ENCODE results near the gene GBP7.
"Not testable (repeated sequence)": the region's sequence is repeated elsewhere in the genome, so short reads cannot be mapped to it uniquely, and the experiment has no call there.

The GBP7 gene

GRCh38 chr1:89170170-89171066, 5.4 kb downstream of the GBP7 start:
- no peak for DNase-seq

- DNase-seq = no peak
Observed at GRCh38 chr1:89169166-89169565, 6.6 kb downstream of the GBP7 start.

- no peak for DNase-seq
Observed at GRCh38 chr1:89167590-89168230, 8.1 kb downstream of the GBP7 start.

- DNase-seq = no peak
Observed at GRCh38 chr1:89166705-89167104, 9.1 kb downstream of the GBP7 start.

DNA sequence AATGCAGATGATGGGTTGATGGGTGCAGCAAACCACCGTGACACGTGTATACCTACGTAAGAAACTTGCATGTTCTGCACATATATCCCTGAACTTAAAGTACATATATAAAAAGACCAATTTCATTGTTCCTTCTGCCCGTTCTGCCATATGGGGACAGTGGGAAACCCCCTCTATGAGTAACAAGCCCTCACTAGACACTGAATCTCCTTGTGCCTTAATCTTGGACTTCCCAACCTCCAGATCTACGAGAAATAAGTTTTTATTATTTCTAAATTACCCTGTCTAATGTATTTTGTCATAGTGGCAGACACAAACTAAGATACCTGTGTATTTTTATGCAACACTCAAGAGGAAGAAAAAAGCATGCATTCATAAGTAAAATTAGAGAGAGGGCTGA, 10.0 kb downstream of the GBP7 start:
- DNase-seq = no peak

DNA sequence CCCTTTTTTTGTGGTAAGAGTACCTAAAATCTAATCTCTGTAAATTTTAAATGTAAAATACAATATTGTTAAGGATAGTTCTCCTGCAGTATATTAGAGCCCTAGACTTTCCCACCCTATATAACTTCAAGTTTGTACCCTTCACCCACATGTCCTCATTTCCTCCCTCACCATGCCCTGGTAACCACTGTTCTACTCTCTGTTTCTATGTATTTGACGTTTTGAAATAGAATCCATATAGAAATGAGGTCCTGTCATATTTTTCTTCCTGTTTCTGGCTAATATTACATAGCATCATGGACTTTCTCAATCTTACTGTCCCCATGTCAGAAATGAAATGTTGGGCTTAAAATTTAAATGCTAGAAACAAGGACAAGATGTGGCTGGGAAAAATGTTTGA, 24.8 kb downstream of the GBP7 start:
- DNase-seq = no peak

GRCh38 chr1:89149976-89150375, 25.8 kb downstream of the GBP7 start:
- DNase-seq = no peak

DNA sequence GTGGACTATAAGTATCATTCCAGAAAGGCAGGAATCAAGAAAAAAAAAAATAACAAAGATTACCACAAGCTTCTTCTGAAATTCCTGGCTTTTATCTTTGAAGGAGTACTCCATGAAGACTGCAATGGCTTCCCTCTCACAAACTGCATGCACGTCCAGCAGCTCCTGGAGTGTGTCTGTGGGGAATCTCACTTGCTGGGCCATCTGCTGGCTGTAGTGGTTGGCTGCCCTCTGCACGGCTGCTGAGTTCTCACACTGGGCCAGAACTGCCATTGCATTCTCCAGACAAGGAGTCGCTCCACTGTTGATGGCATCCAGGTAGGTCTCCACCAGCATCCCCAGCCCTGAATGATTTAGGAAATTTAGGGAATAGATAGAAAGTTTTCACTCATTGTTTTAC, 26.6 kb downstream of the GBP7 start:
- no peak for DNase-seq

DNA sequence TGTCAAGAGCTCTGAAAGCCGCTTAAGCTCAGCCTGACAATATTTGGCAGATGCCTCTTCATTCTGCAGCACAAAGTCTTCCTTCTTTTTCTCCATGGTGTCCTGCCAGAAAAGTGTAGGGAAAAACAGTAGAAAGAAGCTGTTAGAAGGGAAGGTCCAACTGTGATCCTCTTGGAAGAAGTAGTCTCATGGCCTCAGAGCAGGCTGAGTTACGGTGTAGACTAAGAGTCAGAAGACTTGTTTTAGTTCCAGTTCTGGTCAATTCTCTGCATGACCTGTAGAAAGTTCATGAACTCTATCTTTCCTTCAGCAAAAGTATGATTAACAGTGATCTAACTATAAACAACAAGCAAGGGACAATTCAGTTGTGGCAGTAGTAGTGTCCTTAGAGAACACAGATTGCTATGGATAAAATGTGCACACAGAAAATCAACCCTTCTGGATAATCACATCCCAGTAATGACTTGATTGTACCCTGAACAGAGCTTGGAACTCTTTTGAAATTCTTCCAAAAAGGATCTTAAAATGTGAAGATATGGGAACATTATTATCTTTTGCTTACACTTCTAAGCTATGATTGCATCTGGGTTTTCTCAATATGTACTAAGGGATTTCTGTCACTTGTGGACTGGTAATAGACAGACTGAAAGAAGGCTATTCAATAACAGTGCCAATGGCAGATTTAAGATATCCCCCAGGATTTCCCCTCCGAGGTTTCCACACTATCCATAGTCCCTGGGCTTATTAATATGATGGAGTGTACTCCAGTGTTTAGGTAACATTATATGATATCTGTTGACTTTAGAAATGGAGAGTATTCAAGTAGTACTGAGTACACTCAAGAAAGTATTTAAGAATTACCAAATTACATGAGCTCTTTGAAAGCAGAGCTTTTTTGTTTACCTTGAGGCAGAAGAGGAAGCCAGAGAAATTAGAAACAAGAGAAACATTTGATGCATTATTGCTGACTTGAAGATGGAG, 27.8 kb downstream of the GBP7 start:
- no peak for DNase-seq

DNA sequence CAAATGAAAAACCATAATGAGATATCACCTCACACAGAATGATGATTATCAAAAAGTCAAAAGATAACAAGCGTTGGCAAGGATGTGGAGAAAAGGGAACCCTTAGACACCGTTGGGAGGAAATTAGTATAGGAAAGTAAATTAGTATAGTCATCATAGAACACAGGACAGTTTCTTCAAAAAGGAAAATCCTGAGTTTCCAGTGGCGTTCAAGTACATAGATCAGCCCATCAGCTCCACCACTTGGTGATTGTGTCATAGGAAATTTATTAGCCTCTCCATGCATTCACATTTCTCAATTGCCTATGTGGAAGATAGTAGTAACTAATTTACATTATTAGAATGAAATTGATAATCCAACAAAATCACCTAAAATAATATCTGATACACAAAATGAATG, 29.1 kb downstream of the GBP7 start:
- DNase-seq = no peak

DNA sequence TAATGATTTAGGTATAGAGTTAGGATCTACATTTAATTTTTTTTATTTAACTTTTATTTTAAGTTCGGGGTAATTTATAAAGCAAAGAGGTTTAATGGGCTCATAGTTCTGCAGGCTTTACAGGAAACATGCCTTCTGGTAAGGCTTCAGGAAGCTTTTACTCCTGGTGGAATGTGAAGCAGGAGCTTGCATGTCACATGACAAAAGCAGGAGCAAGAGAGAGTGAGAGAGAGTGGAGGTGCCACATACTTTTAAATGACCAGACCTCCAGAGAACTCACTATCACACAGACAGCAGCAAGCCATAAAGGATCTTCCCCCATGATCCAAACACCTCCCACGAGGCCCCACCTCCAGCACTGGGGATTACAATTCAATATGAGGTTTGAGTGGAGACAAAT, 32.3 kb downstream of the GBP7 start:
- no peak for DNase-seq

DNA sequence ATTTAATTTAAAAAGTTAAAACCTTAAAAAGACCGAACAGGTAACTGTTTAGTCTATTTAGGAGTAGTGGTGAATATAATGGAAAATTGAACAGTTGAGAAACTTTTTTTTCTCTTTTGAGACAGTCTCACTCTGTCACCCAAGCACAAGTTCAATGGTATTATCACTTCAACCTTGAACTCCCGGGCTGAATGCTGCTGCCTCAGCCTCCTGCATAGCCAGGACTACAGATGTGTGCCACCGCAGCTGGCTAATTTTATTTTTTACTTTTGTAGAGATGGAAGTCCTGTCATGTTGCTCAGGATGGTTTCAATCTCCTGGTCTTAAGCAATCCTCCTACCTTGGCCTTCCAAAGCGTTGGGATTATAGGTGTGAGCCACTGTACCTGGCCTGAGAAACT, 33.6 kb downstream of the GBP7 start:
- no peak for DNase-seq

- no peak for DNase-seq
Observed at GRCh38 chr1:89133747-89134146, 42.1 kb downstream of the GBP7 start.

GRCh38 chr1:89130716-89131115, 45.1 kb downstream of the GBP7 start:
- DNase-seq = no peak

DNA sequence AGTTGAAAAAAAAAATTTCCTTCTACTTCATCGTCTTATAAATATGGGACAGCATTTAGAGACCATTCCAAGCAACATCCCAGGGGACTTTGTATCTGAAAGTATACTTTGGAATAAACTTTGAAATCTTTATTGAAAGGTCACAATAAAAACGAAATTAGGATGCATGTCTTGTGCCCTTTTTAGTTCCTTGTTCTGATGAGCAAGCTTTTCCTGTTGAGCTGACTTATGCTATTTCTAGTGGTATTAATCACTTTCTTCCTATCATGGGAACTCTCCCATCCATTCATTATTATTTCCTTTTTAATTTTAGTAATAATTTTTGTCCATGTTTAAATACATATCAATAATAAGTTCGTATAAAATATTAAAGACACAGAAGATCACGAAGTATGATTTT, 45.9 kb downstream of the GBP7 start:
- no peak for DNase-seq

- not testable (repeated sequence) for DNase-seq
Observed at GRCh38 chr1:89128003-89128458, 47.8 kb downstream of the GBP7 start.

GRCh38 chr1:89126602-89127565, 48.9 kb downstream of the GBP7 start:
- peak; percentile 58 to 84 (median 71) for DNase-seq

DNA sequence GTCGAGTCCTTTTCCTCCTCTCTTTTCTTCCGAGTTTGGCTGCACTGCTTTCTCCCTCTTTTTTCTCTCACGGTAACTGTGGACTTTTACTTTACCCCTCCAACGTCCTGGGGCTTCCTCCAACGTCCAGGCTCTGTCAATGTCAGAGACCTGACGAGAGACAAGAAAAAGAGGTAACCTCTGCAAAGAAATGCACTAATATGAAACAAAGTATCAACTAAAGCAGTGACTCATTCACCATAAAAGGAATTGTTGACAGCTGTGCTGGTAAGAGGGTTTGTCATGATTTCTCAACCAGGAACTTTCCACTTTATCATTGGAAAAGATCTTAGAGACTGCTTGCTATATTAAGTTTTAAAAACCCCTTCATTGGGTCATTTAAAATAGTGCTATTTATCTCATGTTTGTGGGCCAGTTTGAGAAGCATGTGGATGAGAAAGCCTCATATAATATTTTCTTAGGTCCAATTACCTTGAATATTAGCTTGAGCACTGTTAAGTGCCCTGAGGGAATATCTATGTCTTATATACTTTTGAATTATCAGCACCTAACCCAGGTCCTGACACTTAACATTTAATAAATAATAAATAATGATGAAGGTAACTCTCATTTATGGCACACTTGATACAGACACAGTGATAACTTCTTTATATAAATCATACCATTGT, 49.8 kb downstream of the GBP7 start, which contains the start of gene GBP2:
TSS of gene GBP2 (minus strand) at position 202 of the 668 bp plus-strand sequence. CDS start 4,148 bp downstream, outside the sequence.
- DNase-seq = peak in 4 of 6 experiments; percentile 3 to 40 (median 22)

DNA sequence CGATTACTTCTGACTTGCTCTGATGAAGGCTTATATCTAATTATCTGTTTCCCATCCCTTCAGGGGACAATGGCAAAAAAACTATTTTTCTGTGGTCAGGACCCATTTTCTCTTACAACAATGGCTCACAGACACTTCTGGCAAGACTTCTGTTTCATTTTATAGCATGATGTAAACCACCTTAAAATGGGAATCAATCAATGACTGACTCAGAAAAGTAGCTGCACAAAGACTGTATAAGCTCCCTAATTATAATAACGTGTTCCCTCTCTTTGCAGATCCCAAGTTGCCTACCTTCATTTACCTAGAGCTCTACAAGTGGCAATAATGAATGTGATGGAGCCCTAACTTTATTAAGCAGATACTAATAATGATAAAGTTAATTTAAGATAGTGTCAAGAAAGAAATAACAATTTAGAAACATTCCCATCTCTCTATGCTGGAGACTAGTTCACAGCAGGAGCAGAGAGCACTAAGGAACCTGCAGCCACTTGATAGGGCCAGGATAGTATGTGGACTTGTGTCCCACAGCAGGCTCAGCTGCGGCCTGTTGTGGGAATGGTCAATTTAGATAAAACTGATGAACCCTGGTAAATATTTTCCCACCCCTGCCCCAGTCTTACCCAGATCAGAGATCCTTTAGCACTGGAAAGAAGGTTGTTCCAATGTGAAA, 50.4 kb downstream of the GBP7 start:
- no peak for DNase-seq

DNA sequence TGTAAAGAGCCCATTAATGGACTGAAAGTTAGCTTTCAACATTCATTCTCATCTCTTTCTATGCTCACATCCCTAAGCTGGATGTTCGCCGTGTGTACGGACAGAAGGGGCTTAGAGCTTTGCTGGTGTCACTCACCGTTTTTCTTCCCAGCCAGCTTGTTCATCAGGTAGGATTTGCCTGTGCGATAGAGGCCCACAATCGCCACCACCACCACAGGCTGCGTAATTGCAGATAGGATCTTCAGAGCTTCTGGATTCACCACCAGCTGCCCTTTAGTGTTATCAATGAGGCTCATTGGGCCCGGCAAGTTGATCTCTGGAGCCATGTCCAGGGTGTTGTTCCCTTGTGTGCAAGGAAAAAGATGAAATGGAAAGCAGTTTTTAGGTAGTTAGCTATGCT, 54.2 kb downstream of the GBP7 start:
- DNase-seq = no peak

GRCh38 chr1:89114662-89115061, 61.1 kb downstream of the GBP7 start:
- no peak for DNase-seq

All from stimulated activated naive CD4-positive, alpha-beta T cell (primary cell).